ENCODE data around the gene IFI6. TPM values are rescaled to one million over a fixed set of nuclear protein-coding genes. Genes with fewer than 3 reads are reported as not detected.

The IFI6 gene
- total and polyA plus RNA-seq, 2 of the 13 experiments (the other 11 are each of a cell fraction or from before 2014, with no cell fraction given): 12.9 to 13.2 TPM

DNA sequence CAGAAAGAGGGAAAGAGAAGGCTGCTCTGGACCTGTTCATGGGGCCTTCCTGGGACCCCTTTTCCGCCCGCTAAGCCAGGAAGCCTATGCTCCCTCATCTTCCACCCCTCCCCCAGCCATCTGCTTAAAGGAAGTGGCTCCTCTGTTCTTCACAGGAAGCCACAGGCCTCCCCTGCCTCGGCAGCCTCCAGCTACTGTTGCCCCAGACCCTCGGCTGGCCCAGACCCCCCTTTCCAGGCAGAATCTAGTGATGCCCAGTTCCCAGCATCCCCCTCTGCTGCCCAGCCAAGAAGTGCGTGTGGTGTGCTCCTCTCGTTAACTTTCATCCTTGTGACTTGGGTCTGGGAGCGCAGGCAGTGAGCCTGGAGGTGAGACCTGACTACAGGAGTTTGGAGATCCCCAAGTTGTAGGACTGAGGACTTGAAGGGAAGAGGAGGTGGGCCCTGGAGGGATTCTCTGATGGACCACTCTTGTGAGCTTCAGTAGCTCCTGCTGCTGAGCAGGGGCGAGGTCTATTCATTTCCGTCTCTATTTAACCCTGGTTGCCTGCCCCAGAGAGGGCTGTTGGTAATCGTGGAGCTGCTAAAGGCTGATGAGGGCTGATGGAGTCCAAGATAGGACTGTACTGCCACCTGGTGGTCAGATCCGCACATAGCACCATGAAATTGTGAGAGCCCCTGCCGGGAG, 9.1 kb downstream of the IFI6 start (continued):
- peak; percentile 37 for TF ChIP-seq TEAD3 (CRISPR knock-in tag; optimal IDR thresholded peaks at IDR 0.05; ENCODE audit: borderline replicate concordance)
- TF ChIP-seq ZSCAN25 (CRISPR knock-in tag; IDR thresholded peaks at IDR 0.05): 0 out of 2 replicates have a peak, but pooled peaks have one; percentile 24
- TF ChIP-seq NR2C2 (CRISPR knock-in tag; IDR thresholded peaks at IDR 0.05; ENCODE audit: borderline replicate concordance): no peak
- TF ChIP-seq ZNF160 (CRISPR knock-in tag; IDR thresholded peaks at IDR 0.05): 0 out of 2 replicates have a peak, but pooled peaks have one; percentile 42
- TF ChIP-seq, protein P1, sequence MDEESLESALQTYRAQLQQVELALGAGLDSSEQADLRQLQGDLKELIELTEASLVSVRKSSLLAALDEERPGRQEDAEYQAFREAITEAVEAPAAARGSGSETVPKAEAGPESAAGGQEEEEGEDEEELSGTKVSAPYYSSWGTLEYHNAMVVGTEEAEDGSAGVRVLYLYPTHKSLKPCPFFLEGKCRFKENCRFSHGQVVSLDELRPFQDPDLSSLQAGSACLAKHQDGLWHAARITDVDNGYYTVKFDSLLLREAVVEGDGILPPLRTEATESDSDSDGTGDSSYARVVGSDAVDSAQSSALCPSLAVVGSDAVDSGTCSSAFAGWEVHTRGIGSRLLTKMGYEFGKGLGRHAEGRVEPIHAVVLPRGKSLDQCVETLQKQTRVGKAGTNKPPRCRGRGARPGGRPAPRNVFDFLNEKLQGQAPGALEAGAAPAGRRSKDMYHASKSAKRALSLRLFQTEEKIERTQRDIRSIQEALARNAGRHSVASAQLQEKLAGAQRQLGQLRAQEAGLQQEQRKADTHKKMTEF (CRISPR knock-in tag; IDR thresholded peaks at IDR 0.05): 0 out of 2 replicates have a peak, but pooled peaks have one; percentile 46
- TF ChIP-seq, protein P2, sequence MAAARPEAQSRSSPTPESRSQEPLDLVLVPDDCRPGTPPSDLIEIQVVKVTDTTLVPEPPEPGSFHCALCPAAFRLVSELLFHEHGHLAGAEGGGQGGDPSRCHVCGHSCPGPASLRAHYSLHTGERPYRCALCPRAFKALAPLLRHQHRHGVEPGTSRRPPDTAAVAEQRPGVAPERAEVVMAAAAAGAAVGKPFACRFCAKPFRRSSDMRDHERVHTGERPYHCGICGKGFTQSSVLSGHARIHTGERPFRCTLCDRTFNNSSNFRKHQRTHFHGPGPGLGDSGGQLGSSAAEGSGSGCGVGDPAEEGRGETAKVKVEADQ (CRISPR knock-in tag; IDR thresholded peaks at IDR 0.05; ENCODE audit: borderline replicate concordance): 0 out of 2 replicates have a peak, but pooled peaks have one; percentile 13
- TF ChIP-seq EP300 (IDR thresholded peaks at IDR 0.05; ENCODE audit: low read depth in 2 of 2, low read length in 2 of 2): no peak
- TF ChIP-seq EP300 (CRISPR knock-in tag; IDR thresholded peaks at IDR 0.05; ENCODE audit: borderline replicate concordance): peak; percentile 35; the same call in 1 of the 2 replicates
- TF ChIP-seq, protein P3, sequence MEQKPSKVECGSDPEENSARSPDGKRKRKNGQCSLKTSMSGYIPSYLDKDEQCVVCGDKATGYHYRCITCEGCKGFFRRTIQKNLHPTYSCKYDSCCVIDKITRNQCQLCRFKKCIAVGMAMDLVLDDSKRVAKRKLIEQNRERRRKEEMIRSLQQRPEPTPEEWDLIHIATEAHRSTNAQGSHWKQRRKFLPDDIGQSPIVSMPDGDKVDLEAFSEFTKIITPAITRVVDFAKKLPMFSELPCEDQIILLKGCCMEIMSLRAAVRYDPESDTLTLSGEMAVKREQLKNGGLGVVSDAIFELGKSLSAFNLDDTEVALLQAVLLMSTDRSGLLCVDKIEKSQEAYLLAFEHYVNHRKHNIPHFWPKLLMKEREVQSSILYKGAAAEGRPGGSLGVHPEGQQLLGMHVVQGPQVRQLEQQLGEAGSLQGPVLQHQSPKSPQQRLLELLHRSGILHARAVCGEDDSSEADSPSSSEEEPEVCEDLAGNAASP (CRISPR knock-in tag; IDR thresholded peaks at IDR 0.05; ENCODE audit: borderline replicate concordance): no peak
- TF ChIP-seq, protein P4, sequence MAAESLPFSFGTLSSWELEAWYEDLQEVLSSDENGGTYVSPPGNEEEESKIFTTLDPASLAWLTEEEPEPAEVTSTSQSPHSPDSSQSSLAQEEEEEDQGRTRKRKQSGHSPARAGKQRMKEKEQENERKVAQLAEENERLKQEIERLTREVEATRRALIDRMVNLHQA (CRISPR knock-in tag; IDR thresholded peaks at IDR 0.05): no peak
- TF ChIP-seq ZNF501 (CRISPR knock-in tag; IDR thresholded peaks at IDR 0.05): 0 out of 2 replicates have a peak, but pooled peaks have one; percentile 16
- TF ChIP-seq, protein P5, sequence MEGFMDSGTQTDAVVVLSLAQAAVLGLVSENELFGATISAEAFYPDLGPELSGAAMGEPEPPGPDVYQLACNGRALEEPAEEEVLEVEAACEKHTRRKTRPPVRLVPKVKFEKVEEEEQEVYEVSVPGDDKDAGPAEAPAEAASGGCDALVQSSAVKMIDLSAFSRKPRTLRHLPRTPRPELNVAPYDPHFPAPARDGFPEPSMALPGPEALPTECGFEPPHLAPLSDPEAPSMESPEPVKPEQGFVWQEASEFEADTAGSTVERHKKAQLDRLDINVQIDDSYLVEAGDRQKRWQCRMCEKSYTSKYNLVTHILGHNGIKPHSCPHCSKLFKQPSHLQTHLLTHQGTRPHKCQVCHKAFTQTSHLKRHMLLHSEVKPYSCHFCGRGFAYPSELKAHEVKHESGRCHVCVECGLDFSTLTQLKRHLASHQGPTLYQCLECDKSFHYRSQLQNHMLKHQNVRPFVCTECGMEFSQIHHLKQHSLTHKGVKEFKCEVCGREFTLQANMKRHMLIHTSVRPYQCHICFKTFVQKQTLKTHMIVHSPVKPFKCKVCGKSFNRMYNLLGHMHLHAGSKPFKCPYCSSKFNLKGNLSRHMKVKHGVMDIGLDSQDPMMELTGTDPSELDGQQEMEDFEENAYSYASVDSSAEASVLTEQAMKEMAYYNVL (CRISPR knock-in tag; IDR thresholded peaks at IDR 0.05; ENCODE audit: borderline replicate concordance): no peak; the same call in 1 of the 2 replicates
- TF ChIP-seq POGZ (CRISPR knock-in tag; IDR thresholded peaks at IDR 0.05): 0 out of 2 replicates have a peak, but pooled peaks have one; percentile 32
- TF ChIP-seq FOXC1 (CRISPR knock-in tag; IDR thresholded peaks at IDR 0.05; ENCODE audit: borderline replicate concordance): peak; percentile 30; the same call in 1 of the 2 replicates
- no peak for TF ChIP-seq ZNF510 (CRISPR knock-in tag; IDR thresholded peaks at IDR 0.05; ENCODE audit: low read depth)
- TF ChIP-seq, protein P6, sequence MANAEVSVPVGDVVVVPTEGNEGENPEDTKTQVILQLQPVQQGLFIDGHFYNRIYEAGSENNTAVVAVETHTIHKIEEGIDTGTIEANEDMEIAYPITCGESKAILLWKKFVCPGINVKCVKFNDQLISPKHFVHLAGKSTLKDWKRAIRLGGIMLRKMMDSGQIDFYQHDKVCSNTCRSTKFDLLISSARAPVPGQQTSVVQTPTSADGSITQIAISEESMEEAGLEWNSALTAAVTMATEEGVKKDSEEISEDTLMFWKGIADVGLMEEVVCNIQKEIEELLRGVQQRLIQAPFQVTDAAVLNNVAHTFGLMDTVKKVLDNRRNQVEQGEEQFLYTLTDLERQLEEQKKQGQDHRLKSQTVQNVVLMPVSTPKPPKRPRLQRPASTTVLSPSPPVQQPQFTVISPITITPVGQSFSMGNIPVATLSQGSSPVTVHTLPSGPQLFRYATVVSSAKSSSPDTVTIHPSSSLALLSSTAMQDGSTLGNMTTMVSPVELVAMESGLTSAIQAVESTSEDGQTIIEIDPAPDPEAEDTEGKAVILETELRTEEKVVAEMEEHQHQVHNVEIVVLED (CRISPR knock-in tag; IDR thresholded peaks at IDR 0.05; ENCODE audit: borderline replicate concordance): peak; percentile 30; the same call in 1 of the 2 replicates
- TF ChIP-seq ZBTB21 (CRISPR knock-in tag; IDR thresholded peaks at IDR 0.05): no peak
- TF ChIP-seq, protein P7, sequence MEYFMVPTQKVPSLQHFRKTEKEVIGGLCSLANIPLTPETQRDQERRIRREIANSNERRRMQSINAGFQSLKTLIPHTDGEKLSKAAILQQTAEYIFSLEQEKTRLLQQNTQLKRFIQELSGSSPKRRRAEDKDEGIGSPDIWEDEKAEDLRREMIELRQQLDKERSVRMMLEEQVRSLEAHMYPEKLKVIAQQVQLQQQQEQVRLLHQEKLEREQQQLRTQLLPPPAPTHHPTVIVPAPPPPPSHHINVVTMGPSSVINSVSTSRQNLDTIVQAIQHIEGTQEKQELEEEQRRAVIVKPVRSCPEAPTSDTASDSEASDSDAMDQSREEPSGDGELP (IDR thresholded peaks at IDR 0.05; ENCODE audit: borderline replicate concordance, low read depth): no peak
